ENCODE measurements around the gene RNF145.
"Not testable (repeated sequence)": the region's sequence is repeated elsewhere in the genome, so short reads cannot be mapped to it uniquely, and the experiment has no call there.

The RNF145 gene

GRCh38 chr5:159166416-159166815 lies 42.9 kb downstream of the RNF145 start:
- H3K4me3 ChIP-seq (replicated peaks in 1 of 2; ENCODE audit: low read depth in 2 of 2, low read length in 2 of 2) = no peak overlapping the region
- no peak for DNase-seq (ENCODE audit: low read depth in 2 of 2)
- no peak for TF ChIP-seq CTCF (IDR thresholded peaks at IDR 0.05; ENCODE audit: low read depth, low read length)

- no peak for TF ChIP-seq CTCF (IDR thresholded peaks at IDR 0.05; ENCODE audit: low read depth, low read length)
- no peak overlapping the region for H3K4me3 ChIP-seq (replicated peaks in 1 of 2; ENCODE audit: low read depth in 2 of 2, low read length in 2 of 2)
- DNase-seq (ENCODE audit: low read depth in 2 of 2) = no peak
These were observed 45.7 kb downstream of the RNF145 start for GRCh38 chr5:159163701-159164046.

DNA sequence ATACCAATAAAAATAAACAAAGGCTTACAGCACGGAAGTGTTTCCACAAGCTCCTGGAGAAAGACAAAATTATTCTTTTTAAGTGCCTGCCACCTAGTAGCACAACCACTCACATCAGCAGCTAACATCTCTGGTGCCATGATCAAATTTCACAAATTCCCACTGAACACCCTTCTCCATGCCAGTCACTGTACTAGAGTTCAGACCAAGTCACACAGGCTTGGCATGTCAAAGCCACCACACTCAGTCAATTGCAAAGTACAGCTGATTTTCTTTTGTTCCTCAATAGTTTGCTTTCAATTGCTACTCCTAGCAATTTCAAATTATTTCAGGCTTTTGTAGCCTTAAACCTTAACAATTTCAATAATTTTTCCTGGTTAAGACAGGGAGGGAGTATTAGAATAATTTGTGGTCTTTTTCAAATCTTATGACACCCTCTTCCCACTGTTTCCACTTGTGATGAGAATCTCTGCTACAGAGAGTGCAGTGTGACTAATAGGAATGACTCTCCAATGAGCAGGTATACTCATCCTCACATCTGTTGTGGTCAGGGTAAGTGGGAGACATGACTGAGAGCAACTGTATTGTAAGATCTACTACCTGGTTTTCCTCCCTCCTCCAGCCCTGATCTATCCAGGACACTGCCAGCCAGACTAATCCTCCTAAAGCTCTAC lies 46.2 kb downstream of the RNF145 start:
- no peak for TF ChIP-seq CTCF (IDR thresholded peaks at IDR 0.05; ENCODE audit: low read depth, low read length)
- peak in 1 of 2 donors; percentile 82 for DNase-seq (ENCODE audit: low read depth in 2 of 2)
- H3K4me3 ChIP-seq (replicated peaks in 1 of 2; ENCODE audit: low read depth in 2 of 2, low read length in 2 of 2) = no peak overlapping the region

GRCh38 chr5:159161361-159162214 lies 47.8 kb downstream of the RNF145 start:
- TF ChIP-seq CTCF (IDR thresholded peaks at IDR 0.05; ENCODE audit: low read depth, low read length) = no peak
- H3K4me3 ChIP-seq (replicated peaks in 1 of 2; ENCODE audit: low read depth in 2 of 2, low read length in 2 of 2) = no peak overlapping the region
- no peak for DNase-seq (ENCODE audit: low read depth in 2 of 2)

DNA sequence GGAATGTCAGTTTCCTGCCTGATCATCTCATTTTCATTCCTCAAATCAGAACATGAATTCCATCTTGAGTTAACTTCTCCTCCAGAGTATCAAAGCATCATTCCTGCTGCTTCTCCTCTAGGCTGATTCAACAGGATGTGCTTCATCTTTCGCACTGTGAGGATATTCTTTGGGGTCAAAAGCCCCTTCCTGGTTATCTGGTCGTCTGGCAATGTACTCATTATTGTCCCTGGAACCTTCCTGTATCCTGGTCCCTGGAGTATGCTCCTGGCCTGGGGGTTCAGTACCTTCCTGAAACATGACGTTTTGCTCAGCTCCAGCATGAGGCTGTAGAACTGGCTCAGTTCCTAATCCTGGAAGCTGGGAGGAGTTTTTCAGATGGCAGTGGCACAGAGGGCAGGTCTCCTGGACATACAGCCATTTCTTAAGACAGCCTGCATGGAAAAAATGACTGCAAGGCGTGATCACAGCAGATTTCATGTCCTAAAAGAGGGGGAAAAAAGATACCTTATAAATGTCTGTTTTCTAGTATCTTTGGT lies 50.7 kb downstream of the RNF145 start:
- peak; percentile 24 to 32 for DNase-seq (ENCODE audit: low read depth in 2 of 2)
- H3K4me3 ChIP-seq (replicated peaks in 1 of 2; ENCODE audit: low read depth in 2 of 2, low read length in 2 of 2) = not testable (repeated sequence)

DNA sequence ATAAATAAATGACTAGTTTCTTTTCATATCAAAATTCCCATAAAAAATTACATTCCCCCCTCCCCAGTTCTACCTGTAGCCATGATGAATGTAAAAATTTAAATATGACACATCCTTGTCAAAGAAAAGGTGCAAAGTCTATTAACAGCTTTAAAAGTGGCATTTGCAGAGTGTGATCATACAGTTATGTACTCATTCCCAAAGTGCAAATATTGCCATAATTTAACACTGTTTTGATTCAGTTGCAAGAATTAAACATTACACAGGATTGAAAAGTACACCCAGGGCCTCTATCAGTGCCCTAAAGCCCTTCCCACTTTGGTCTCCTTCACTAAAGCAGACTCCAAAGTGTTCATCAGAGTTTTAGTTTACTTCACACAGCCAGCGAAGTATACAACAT lies 51.8 kb downstream of the RNF145 start:
- TF ChIP-seq CTCF (IDR thresholded peaks at IDR 0.05; ENCODE audit: low read depth, low read length) = no peak

More for the DNA sequence above, 51.8 kb downstream of the RNF145 start:
- H3K4me3 ChIP-seq (replicated peaks in 1 of 2; ENCODE audit: low read depth in 2 of 2, low read length in 2 of 2) = no peak overlapping the region
- DNase-seq (ENCODE audit: low read depth in 2 of 2) = no peak

Measured in cardiac fibroblast (primary cell).